PC-9 (cell line): ENCODE data around the gene GPI.

Experiments
- CTCF ChIP-seq: fragments of 200-600 bp; sonication (generic); conservative IDR thresholded peaks from 2 replicates; pipeline ENCODE4 v1.6.1; 2017; ENCODE audit warnings: mixed run types, antibody characterized with exemption, mild to moderate bottlenecking, moderate library complexity
- EZH2 ChIP-seq: fragments of 200-600 bp; sonication (generic); IDR thresholded peaks from 2 replicates; pipeline ENCODE4 v1.8.0; 2017; ENCODE audit warnings: antibody characterized with exemption, low read depth

GRCh38 chr19:34429553-34429952 is 64.6 kb downstream of the GPI start:
- TF ChIP-seq CTCF (no peak), EZH2 (no peak)
